Type B pancreatic cell (in vitro differentiated cells): ENCODE results near the gene EHD1. TPM values are rescaled to one million over a fixed set of nuclear protein-coding genes. Genes with fewer than 3 reads are reported as not detected.

ENCODE experiments used
- DNase-seq: peaks from one replicate; pipeline ENCODE4 v3.0.0; 2021; ENCODE audit warnings: mixed read lengths; ENCODE audit not compliant: unreplicated experiment; ENCODE audit errors: extremely low spot score
- H3K27ac Mint-ChIP-seq: 2 replicates; pipeline ENCODE4 v1.8.0; 2021; ENCODE audit warnings: mild to moderate bottlenecking, mixed read lengths
- H3K27me3 Mint-ChIP-seq: 2 replicates; pipeline ENCODE4 v1.8.0; 2021; ENCODE audit warnings: mixed read lengths
- H3K36me3 Mint-ChIP-seq: 2 replicates; pipeline ENCODE4 v1.8.0; 2021; ENCODE audit warnings: mixed read lengths
- H3K4me1 Mint-ChIP-seq: one replicate; pipeline ENCODE4 v1.8.0; 2021; ENCODE audit warnings: mixed read lengths; ENCODE audit not compliant: unreplicated experiment
- H3K4me3 Mint-ChIP-seq: 2 replicates; pipeline ENCODE4 v1.8.0; 2021; ENCODE audit warnings: mild to moderate bottlenecking, mixed read lengths
- H3K9me3 Mint-ChIP-seq: 2 replicates; pipeline ENCODE4 v1.8.0; 2021; ENCODE audit warnings: mixed read lengths
- total RNA-seq: library from RNA; stranded (reverse); gene quantifications from 2 replicates; pipeline ENCODE4 v1.2.1, GENCODE V29; 2021; ENCODE audit warnings: low replicate concordance
- TF ChIP-seq, protein P1 (sequence below): fragments of 200-600 bp; sonication (generic); conservative IDR thresholded peaks from 2 replicates; pipeline ENCODE4 v1.5.0; 2021; ENCODE audit warnings: antibody characterized with exemption, mild to moderate bottlenecking

The EHD1 gene
- total RNA-seq, 1 donor from 2014 or later = 86.6 TPM

DNA sequence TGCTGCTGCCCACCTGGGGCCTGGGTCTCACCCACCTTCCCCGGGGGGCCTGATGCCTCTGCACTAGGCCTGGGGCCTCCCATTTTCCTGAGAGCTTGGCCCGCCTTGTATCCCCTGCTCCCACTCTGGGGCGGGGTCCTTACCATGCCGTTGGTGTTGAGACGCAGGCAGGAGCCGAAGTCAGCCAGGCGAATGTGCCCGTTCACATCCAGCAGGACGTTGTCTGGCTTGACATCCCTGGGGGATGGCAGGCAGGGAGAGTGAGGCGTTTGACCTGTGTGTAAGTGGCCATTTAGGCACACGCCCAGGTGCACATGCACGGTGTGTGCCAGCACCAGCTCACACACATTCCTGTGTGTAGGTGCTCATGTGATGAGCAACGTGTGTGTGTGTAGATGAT is 39.1 kb downstream of the EHD1 start:
- H3K4me3 Mint-ChIP-seq = no peak overlapping the region
- H3K4me1 Mint-ChIP-seq = no peaks in the 10 kb centered on the region
- DNase-seq = no peak
- peak overlapping the region; percentile 57 for H3K27ac Mint-ChIP-seq
- no peaks in the 10 kb centered on the region for H3K36me3 Mint-ChIP-seq
- H3K27me3 Mint-ChIP-seq = peaks cover 8% of the 10 kb centered on the region
- no peaks in the 10 kb centered on the region for H3K9me3 Mint-ChIP-seq
- TF ChIP-seq, protein P1, sequence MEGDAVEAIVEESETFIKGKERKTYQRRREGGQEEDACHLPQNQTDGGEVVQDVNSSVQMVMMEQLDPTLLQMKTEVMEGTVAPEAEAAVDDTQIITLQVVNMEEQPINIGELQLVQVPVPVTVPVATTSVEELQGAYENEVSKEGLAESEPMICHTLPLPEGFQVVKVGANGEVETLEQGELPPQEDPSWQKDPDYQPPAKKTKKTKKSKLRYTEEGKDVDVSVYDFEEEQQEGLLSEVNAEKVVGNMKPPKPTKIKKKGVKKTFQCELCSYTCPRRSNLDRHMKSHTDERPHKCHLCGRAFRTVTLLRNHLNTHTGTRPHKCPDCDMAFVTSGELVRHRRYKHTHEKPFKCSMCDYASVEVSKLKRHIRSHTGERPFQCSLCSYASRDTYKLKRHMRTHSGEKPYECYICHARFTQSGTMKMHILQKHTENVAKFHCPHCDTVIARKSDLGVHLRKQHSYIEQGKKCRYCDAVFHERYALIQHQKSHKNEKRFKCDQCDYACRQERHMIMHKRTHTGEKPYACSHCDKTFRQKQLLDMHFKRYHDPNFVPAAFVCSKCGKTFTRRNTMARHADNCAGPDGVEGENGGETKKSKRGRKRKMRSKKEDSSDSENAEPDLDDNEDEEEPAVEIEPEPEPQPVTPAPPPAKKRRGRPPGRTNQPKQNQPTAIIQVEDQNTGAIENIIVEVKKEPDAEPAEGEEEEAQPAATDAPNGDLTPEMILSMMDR = no peak

DNA sequence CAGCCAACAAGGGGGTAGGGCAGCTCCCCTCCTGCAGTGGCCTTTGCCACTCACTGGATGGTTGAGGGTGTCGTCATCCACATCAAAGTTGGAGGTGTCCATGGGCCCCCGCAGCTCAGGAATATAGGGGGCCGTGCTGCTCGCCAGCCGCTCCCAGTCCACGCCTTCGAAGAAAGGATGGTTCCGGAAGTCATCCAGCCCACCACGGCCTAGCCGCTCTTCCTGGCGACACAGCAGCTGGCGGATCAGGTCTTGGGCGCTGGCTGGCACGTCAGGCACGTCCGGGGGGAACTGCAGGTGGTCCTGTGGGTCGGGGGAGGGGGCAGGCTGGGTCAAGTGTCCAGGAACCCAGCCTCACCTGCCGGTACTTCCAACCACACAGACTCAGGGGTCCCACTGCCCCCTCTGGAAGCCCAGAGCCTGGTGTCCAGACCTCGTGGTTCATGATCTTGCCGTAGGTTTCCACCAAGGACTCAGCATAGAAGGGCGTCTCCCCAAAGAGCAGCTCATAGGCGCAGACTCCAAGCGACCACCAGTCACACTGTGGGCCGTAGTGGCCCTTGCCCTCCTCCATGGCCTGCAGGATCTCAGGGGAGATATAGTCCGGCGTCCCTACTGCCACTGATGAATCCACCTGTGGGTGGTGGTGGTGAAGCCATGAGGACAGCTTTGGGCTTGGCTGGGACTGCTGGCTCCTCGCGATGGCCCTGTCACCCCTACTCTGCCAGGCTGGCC is 39.7 kb downstream of the EHD1 start:
- no peak for DNase-seq
- peaks cover 5% of the 10 kb centered on the region for H3K27me3 Mint-ChIP-seq
- no peak overlapping the region for H3K27ac Mint-ChIP-seq
- H3K4me3 Mint-ChIP-seq = no peak overlapping the region
- no peaks in the 10 kb centered on the region for H3K4me1 Mint-ChIP-seq
- TF ChIP-seq, protein P1 = no peak
- H3K9me3 Mint-ChIP-seq = no peaks in the 10 kb centered on the region
- H3K36me3 Mint-ChIP-seq = no peaks in the 10 kb centered on the region

DNA sequence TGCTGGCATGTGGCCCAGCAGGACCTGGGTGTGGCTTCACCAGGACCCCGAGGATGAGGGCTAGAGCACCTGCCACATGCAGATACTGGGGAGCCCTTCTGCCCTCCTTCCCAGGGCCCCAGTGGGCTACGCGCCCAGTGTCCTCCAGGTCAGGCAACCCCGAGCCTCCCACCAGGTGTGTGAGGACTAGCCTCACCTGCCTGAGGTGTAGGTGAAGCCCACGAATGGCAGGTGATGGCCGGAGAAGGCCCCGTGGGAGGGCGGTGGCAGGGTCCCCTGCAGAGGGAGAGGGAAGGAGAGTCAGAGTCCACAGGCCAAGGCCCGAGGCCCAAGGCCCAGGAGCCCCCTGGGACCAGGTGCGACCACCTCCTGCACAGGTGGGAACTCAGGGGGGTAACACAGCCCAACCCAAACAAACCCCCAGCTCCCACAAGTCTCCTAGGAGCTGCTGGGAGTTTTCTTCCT is 40.5 kb downstream of the EHD1 start:
- TF ChIP-seq, protein P1 = no peak
- H3K9me3 Mint-ChIP-seq = no peaks in the 10 kb centered on the region
- H3K27ac Mint-ChIP-seq = no peak overlapping the region
- no peaks in the 10 kb centered on the region for H3K4me1 Mint-ChIP-seq
- H3K27me3 Mint-ChIP-seq = no peaks in the 10 kb centered on the region
- H3K36me3 Mint-ChIP-seq = no peaks in the 10 kb centered on the region
- no peak overlapping the region for H3K4me3 Mint-ChIP-seq
- DNase-seq = no peak

DNA sequence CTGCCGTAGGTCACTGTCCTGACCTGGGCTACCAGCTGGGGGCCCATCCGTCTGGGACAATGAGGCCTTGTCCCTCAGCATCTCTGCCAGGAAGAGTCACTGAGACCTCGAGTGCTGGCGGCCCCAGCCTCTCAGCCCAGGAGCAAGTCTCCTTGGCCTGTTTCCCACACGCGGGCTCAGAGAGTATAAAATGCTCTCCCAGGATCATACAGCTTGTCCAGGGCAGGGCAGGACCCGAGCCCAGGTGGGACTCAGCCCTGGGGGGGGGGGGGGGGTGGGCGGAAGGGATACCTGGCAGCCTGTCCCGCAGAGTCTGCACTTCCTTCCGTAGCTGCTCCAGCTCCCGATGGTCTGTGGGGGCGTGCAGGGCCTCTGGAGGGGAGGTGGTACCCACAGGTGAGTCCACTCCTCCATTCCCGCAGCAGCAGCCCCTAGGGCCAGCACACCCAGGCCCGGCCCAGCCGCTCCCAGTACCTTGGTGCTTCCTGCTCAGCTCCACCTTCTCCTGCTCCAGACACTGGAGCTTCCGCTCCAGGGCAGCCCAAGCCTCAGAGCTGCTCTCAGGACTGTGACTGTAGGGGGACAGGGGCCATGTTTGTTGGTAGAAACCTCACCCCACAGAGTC is 41.9 kb downstream of the EHD1 start:
- no peaks in the 10 kb centered on the region for H3K4me1 Mint-ChIP-seq
- H3K27ac Mint-ChIP-seq = no peak overlapping the region

DNA sequence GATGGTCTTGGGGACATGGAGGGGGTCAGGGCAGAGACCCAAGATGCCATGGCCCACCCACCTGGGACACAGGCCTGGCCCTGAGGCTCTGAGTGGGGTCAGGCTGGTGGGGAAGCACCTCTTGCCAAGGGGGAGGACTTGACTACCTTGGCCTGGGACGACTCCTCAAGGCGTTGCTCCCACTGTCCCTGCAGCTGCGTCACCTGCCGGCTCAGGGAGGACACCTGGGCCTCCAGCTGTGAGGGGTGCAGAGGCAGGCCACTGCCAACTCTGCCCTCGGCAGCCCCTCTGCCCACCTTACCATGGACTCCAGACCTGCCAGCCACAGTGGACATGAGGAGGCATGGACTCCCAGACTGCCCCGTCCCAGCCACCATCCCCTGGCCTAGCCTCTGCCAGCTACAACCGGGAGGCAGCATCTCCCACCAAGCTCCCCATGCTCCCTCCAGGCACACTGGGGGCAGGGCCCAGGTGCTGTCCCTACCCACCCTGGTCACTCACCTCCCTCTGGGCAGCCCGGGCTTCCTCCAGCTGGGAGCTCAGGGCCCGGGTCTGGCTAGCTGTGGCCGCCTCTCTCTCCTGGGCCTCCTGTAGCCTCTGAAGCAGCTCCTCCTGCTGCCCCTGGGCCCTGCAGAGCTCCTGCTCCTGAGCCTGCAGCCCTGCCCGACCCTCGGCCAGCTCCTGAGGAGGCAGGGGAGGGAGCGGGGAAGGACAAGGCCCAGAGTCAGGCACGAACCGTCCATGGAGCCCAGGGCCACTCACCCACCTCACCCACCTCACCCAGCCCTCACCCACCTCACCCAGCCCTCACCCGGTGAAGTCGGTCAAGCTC is 42.6 kb downstream of the EHD1 start:
- Mint-ChIP-seq H3K27me3 (no peaks in the 10 kb centered on the region), H3K4me1 (no peaks in the 10 kb centered on the region), H3K27ac (no peak overlapping the region), H3K4me3 (no peak overlapping the region), H3K36me3 (no peaks in the 10 kb centered on the region), H3K9me3 (no peaks in the 10 kb centered on the region)
- TF ChIP-seq, protein P1 = no peak
- DNase-seq = no peak

More for the DNA sequence above, 41.9 kb downstream of the EHD1 start:
- Mint-ChIP-seq H3K4me3 (no peak overlapping the region), H3K36me3 (no peaks in the 10 kb centered on the region), H3K9me3 (no peaks in the 10 kb centered on the region), H3K27me3 (no peaks in the 10 kb centered on the region)
- TF ChIP-seq, protein P1 = no peak
- DNase-seq = no peak
